ENCODE data around the gene C1orf52.

Gene C1orf52

DNA sequence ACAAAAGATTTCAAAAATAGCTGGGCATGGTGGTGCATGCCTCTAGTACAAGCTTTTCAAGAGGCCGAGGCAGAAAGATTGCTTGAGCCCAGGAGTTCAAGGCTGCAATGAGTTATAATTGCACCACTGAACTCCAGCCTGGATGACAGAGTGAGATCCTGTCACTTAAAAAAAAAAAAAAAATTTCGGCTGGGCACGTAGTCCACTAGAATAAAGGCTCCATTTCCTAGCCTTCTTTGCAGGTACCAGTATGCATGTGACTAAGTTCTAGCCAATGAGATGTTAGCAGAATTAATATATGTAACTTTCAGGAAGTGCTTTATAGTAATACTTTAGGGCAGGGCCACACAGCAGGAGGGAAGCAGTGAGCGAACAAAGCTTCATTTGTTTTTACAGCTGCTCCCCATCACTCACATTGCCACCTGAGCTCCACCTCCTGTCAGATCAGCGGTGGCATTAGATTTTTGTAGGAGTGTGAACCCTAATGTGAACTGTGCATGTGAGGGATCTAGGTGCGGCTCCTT is 29.8 kb downstream of the C1orf52 start:
- no peak for DNase-seq

DNA sequence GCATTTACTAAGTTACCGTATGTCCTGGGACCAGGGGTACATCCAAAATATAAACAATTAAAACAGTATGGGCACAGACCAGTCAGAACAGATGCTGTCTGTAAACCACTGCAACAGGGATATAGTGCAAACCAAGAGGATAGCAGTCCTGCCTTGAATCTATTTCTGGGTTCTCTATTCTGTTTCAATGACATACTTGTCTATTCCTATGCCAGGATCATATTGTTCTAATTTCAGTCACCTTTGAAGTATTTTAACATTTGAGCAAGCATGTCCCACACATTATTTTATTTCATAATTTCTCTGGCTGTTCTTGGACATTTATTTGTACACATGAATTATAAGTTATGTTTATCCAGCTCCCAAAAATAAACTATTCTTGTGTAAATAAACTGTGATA is 30.5 kb downstream of the C1orf52 start:
- no peak for DNase-seq

DNA sequence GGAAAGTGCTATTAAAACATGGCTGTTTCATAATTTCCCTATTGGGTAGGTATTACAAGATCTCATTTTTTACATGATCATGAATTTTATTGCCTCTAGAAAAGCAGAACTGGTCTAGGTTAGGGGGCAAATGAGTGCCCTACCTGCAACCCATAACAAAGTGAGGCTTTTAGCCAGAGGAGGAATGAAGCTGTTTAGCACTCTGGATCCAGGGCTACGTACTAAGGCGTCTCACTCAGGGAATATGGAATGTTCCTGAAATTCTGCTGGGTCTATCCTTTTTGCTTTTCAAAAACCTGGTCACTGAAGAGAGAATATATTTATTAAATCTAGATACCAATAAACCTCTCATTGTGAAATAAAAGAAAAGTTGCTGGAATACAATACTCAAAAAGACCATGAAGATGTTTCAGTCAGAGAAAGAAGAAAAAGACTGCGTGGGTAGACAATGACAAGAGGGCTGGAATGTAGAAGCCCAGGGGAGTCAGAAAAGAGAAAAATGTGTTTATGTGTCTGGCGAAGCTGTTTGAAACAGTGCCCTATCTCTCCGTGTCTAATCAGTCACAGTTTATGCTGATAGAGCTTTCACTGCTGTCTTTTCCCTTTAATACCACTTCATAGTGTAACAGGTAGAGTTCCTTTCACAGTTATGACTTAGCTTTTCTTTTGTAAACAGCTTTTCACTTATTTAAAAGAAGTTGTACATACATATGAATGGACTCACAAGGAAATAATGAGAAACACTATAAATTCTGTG is 33.7 kb downstream of the C1orf52 start:
- no peak for DNase-seq

DNA sequence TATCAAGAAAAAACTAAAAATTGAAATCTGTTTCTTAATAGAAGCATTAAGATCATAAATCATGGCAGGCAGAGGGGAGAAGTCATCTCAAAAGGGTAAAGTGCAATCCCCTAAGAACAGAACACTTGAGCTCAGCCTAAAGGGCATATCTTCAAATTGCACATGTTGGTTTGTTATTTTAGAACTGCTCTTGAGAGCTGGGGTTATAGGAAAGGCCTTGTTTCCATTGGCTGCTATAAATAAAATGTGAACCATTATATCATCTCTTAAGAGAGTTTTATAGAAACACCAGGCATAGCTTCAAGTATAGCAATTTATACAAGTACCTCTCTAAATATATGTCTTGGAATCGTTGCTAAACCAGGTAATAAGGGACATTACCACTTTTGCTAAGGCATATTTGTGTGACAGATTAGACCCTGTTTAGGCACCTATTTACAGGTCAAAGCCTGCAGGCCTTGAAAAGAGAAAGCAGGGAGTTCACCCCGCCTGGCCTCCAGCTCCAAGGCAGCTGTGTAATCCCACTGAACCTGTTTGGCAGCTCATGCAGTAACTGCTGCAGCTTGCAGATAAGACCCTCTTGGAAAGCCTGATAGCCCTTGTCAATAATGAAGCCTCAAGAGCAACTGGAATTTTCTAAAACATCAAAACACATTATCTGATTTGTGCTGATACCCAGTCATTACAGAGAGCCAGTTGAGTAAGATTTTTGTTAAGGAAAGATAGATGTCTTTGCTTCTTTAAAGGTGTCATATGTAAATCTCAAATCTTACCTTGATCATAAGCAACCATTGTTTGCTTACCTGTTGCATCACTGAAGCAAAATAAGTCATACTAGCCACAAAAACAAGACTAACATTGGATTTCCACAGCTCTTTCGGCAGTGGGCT is 34.5 kb downstream of the C1orf52 start:
- DNase-seq = no peak

DNA sequence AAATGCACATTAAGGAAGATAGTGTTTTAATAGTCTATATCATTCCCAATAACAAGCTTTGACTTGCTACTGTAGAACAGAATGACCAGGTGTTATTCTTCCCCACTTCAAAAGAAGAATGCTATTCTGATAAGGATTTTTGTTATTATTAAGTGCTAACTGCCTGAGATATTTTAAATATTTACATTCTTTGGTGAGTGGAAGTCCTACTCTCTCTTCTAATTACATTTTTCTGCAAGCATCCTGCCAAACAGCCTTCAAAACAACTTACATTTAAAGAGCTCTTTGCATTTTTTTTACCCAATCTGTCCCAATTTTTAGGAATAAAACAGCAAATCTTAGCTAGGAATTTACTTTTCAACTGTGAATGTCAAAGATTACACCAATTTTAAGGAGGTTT is 35.2 kb downstream of the C1orf52 start:
- DNase-seq = no peak

DNA sequence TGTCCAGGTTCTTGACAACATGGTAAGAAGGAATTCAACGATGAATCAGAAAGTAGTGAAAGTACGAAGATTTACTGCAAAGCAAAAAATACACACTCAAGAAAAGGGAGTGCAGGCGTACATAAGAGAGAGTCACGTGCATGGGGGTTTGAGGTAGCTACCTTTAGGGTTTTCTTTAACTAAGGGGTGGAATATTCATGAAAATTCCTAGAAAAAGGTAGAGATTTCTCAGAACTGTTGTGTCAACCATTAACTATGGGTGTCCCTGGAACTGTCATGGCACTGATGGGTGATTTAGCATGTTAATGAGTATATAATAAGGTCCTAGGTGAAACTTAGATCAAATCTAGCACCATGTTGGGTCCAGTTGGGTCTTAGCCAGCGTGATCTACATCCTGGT is 36.1 kb downstream of the C1orf52 start:
- DNase-seq = no peak

DNA sequence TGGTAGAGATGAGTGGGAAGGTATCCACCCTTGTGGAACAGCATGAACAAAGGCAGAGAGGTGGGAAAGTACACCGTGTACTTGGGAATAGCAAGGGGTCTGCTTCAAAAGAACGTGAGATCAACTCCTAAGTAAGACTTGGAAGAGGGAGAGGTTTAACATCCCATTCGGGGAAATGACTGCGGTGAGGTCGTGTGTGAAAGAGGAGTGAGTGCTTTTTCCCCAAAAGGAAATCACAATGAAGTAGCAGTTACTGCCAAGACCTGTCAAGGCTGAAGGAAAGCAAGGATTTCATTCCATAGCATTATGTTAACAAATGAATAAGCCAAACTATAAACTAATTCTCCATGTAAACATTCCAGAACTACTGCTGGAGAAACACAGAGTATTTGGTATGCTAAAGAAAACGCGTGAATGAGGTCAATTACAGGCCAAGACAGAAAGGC is 38.7 kb downstream of the C1orf52 start:
- DNase-seq = no peak

DNA sequence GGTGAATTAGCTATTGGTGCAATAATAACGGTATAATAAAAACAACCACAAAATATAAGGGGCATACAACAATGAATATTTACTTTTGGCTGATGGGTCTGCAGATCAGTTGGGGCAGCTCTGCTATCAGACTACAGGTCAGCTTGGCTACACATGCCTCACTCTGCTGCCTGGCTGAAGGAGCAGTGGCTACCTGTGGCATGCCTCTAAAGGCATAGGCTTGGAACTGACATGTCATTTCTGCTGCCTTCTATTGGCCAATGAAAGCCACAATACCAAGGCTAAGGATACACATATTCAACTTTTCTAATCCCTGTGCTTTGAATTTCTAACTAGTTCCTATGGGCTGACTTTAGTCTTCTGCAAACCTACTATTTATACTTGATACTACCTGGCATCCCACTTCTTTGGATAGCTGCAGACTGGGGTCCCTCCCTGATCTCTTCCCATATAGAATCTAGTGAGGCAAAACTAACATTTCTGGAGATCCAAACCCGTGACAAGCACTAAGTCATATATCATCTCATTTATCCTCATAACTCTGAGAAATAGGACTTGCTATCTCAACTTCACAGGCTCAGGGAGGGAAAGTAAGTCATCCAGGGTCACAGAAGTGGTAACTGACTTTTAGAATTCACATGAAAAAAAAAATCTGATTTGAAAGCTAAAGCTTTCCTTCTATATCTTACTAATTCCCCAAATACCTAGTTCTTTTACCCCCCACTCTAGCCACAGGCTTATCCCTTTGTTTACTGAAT is 39.4 kb downstream of the C1orf52 start:
- no peak for DNase-seq

DNA sequence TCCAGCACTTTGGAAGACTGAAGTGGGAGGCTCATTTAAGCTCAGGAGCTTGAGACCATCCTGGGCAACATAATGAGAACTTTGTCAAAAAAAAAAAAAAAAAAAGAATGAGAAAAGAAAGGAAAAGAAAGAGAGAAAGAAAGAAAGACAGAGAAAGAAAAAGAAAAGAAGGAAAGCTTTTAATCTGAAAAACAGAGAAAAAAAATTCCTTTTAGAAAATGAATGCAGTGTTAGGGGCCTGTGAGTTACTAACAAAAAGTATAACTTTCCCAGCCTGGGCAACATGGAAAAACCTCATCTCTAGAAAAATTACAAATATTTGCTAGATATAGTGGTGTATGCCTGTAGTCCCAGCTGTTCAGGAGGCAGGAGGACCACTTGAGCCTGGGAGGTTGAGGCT is 42.8 kb downstream of the C1orf52 start:
- DNase-seq = no peak

DNA sequence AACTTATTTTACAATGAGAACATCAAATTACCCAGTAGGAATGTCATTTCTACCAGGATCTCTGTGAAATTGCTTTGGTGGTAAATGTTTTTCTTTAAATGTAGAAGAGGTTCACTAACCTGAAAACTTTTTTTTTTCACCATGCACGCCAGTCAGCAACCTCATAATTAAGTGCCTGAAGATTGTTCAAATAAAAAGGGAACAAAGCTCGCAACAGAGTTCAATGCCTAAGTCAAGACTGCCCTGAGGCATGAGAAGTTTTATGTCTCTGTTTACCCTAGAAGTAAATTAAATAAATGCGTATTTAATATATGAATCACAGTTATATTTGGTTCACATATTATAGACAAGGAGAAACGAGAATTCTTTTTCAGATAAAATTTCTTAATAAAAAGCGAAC is 44.8 kb downstream of the C1orf52 start:
- DNase-seq = no peak

DNA sequence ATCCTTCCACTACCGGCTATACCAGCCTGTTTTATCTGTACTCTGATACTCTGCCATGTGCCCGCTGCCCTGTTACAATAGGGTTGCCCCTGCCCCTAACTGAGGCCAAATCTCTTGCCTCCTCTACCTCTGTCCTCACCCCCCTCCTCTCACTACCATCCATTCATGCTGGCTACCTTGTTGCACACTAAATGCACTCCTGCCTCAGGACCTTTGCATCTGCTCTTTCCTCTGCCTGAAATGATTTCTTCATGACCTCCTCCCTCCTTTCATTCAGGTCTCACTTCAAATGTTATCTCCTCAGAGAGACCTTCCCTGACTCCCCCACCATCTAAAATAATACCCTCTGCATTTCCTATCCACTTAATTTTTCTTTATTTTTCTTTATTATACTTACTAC is 51.0 kb downstream of the C1orf52 start:
- no peak for DNase-seq

DNA sequence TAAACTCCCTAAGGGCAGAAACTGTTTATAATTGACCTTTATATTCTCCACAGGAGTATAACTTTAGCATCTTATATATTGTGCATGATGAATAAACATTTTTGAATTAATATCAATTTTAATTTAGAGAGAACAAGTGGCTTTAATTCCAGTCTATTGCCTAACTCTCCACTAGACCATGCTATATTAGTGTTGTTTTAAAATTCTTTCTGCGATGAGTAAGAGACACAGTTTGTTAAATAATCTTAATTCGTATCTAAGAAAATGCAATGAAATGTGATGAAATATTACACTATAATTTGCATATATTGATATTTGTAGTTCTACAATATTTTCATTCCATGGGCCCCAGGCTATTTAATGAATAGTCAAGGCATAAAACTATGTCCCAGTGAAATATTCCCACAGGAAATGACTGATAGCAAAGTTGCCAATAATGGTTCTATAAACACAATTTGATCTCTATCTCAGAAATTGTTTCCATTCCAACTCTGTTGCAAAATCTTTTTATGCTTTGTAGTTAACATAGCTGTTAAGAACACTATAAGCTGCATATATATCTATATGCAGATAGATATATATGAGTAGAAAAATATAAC is 55.8 kb downstream of the C1orf52 start:
- no peak for DNase-seq

DNA sequence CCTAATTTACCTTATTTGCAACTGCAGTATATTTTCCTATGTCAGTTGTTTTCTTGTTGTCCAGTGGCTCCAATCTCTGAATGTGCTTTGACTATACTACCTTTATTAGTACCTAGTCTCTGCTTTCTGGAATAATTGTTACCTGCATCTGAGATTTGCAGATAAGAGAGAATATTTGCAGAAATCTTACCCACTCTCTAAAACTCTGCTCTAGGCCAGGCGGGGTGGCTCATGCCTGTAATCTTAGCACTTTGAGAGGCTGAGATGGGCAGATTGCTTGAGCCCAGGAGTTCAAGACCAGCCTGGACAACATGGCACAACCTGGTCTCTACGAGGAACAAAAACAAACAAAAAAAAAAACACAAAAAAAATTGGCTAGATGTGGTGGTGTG is 56.6 kb downstream of the C1orf52 start:
- no peak for DNase-seq

DNA sequence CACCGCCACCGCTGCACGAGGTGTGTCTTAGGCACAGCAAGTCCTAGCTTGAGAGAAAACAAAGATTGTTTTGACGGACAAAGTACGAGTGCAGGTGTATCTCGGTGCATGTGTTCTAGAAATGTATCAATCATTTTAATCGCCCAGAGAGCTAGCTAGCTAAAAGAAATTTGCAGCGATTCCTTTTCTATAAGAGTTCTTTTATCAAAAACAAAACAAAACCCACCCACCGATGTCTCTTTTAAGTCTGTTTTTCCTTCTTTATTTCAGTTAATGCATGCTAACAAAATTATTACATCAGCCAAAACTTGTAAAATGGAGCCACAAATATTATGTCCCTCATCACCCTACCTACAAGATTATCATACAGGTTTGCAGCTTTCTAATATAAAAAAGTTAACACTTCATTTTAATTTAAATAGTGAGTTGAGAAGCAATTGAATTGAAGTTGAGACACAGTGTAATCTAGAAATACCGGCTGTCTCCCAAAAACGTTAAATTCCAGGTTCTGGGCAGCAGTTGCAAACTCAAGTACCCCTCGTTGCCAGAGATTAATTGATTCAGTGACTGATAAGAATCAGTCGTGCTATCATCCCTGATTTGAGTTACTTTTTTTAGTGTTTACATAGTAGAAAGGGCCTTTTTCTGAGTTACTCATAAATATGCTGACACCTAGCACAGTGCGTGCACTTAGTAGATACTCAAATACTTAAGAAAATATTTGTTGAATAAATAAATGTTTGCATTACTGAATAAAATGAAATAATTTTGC is 57.2 kb downstream of the C1orf52 start:
- no peak for DNase-seq

DNA sequence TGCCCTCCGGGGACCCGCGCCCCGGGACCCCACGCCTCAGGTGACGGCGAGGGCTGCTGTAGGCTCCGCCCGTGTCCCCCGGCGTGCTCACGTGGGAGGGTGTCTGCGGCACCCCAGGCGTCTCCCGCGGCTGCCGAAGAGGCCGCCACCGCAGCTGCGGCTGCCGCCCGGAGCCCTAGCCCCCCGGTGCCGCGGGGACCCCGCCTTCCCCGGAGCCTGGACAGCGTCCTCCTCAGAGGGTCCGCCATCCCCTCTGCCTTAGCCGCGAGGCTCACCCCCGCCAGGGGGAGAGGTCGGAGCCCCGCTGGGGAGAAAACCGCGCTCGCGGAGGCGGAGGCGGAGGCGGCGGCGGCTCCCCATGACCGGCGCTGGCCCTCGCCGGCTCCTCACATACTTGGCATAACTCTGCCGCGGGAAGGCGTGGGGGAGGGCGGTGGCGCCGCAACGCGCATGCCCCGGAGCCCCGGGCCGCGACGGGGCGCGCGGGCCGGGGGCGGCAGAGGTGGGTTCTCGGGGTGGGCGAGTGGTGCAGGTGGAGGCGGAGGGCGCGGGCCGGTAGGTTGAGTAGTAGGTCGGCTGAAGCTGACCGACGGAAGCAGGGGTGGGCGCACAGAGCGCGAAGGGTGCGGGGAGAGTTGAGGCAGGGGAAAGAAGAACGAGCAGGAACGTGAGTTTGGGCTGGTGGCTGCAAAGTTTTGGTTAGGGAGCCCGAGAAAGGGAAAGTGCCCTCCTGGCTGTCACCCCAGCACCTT is 57.9 kb downstream of the C1orf52 start:
- peak; percentile 79 for DNase-seq

DNA sequence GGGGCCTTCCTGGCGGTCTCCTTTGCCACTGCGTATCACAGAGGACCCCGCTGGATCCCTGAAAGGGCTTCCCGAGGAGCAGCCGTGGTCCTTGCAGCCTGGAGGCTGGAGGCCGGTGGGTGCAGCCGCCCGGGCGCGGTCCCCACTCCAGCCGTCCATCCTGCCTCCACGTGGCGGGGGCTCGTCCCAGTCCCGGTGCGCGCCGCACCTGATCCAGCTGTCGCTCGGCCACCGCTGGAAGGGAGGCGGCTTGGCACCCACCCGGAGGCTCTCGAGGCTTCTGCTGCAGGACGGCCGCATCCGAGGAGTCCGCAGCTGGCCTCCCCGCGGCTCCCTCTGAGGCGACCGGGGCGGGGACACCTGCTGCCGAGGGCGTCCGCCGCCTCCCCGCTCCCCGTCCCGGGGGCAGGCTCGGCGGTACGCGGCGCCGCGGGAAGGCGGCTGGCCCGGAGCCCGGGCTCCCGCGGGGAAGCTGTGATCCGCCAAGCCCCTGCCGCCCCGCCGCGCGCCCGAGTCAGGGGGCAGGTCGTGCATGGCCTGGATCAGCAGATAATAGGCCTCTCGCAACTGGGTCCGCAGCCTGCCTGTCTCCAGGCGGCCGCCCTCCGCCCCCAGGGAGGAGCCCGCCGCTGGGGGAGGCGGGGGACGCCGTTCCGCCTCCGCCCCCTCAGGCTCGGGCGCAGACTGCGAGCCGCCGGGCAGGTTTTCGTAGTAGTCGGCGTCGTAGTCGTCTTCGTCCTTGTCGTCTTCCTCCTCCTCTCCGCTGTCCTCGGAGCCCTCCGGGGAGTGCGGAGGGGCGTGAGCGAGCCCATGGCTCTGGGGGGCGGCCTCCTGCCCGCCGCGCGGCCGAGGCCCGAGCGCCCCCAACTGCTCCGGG is 58.8 kb downstream of the C1orf52 start, which contains the start of gene SYDE2:
Gene SYDE2 (minus strand): TSS at position 554 of the 877 bp plus-strand sequence. CDS start 20 bp downstream, at position 534.
- peak; percentile 77 for DNase-seq
